22Rv1 (cell line): ENCODE data around the gene SLC12A8.

ENCODE experiments used
- ZFX ChIP-seq: fragments of 450-650 bp; IDR thresholded peaks from 2 replicates; pipeline ENCODE4 v1.6.1; 2017; ENCODE audit warnings: antibody characterized with exemption, borderline replicate concordance
- TF ChIP-seq, protein P1 (sequence below): fragments of 450-650 bp; IDR thresholded peaks from 2 replicates; pipeline ENCODE4 v1.5.1; 2017; ENCODE audit warnings: mild to moderate bottlenecking

DNA sequence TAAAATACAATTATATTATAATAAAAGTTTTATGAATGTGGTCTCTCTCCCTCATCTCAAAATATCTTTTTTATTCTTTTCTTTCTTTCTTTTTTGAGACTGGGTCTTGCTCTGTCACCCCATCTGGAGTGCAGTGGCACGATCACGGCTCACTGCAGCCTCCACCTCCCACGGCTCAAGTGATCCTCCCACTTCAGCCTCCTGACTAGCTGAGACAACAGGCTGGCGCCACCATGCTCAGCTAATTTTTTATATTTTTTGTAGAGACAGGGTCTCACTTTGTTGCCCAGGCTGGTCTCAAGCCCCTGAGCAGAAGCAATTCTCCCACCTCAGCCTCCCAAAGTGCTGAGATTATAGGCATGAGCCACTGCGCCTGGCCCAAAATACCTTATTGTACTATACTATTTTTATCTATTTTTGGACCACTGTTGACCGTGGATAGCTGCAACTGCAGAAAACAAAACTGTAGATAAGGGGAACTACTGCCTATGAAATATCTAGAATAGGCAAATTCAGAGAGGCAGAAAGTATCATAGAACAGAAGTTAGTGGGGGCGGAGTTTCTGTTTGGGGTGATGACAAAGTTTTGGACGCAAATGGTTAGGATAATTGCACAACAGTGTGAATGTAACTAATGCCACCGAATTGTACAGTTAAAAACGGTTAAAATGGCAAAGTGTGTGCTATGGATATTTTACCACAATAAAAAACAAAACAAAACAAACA, 66.6 kb downstream of the SLC12A8 start:
- TF ChIP-seq, protein P1, sequence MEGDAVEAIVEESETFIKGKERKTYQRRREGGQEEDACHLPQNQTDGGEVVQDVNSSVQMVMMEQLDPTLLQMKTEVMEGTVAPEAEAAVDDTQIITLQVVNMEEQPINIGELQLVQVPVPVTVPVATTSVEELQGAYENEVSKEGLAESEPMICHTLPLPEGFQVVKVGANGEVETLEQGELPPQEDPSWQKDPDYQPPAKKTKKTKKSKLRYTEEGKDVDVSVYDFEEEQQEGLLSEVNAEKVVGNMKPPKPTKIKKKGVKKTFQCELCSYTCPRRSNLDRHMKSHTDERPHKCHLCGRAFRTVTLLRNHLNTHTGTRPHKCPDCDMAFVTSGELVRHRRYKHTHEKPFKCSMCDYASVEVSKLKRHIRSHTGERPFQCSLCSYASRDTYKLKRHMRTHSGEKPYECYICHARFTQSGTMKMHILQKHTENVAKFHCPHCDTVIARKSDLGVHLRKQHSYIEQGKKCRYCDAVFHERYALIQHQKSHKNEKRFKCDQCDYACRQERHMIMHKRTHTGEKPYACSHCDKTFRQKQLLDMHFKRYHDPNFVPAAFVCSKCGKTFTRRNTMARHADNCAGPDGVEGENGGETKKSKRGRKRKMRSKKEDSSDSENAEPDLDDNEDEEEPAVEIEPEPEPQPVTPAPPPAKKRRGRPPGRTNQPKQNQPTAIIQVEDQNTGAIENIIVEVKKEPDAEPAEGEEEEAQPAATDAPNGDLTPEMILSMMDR, result no peak
- TF ChIP-seq ZFX, result no peak
